ENCODE measurements around the gene ABCA1.
"Not testable (repeated sequence)": the region's sequence is repeated elsewhere in the genome, so short reads cannot be mapped to it uniquely, and the experiment has no call there.

DNA sequence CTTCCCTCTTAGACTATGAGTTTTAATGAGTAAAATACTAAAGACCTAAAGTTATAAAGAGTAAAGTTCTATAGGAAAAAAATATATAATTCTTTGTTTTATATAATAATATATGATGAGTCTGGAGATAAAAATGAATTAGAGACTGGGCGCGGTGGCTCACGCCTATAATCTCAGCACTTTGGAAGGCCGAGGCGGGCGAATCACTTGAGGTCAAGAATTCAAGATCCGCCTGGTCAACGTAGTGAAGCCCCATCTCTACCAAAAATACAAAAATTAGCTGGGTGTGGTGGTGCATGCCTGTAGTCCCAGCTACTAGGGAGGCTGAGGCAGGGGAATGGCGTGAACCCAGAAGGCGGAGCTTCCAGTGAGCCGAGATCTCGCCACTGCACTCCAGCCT, 158.9 kb downstream of the ABCA1 start:
- TF ChIP-seq CTCF (IDR thresholded peaks at IDR 0.05); POLR2AphosphoS5 (IDR thresholded peaks at IDR 0.05; ENCODE audit: insufficient read depth in 1 of 2, low read depth in 1 of 2); POLR2A (IDR thresholded peaks at IDR 0.05): not testable (repeated sequence)

Data from vagina (tissue), 2 donors.